SK-N-SH treated with all-trans-retinoic acid at 6 μM for 48 hours (cell line): Measurements from ENCODE around the gene FRMD4A.

Experiments used
- ARNTL ChIP-seq: fragments of 450-650 bp; formaldehyde crosslinking; IDR thresholded peaks from 2 replicates; pipeline ENCODE4 v1.5.0; 2020; ENCODE audit warnings: low read depth, mild to moderate bottlenecking, moderate library complexity, borderline replicate concordance
- BACH2 ChIP-seq: fragments of 250-450 bp; sonication (Bioruptor Pico); IDR thresholded peaks from 2 replicates; pipeline ENCODE4 v1.9.0; 2021; ENCODE audit warnings: mild to moderate bottlenecking, borderline replicate concordance
- CREB5 ChIP-seq: fragments of 250-450 bp; sonication (Bioruptor Pico); IDR thresholded peaks from 2 replicates; pipeline ENCODE4 v1.5.1; 2020; ENCODE audit warnings: low read depth, mild to moderate bottlenecking, moderate library complexity
- CSRNP3 ChIP-seq: fragments of 250-450 bp; sonication (Bioruptor Pico); IDR thresholded peaks from 2 replicates; pipeline ENCODE4 v1.5.1; 2021; ENCODE audit warnings: mild to moderate bottlenecking, moderate library complexity
- ESRRG ChIP-seq: fragments of 250-450 bp; sonication (Bioruptor Pico); IDR thresholded peaks from 2 replicates; pipeline ENCODE4 v1.6.1; 2021; ENCODE audit warnings: mild to moderate bottlenecking
- GLIS3 ChIP-seq: fragments of 250-450 bp; sonication (Bioruptor Pico); IDR thresholded peaks from 2 replicates; pipeline ENCODE4 v1.5.0; 2020; ENCODE audit warnings: mild to moderate bottlenecking, moderate library complexity
- ISL1 ChIP-seq: fragments of 250-450 bp; sonication (Bioruptor Pico); IDR thresholded peaks from 2 replicates; pipeline ENCODE4 v2.1.2; 2022; ENCODE audit warnings: mild to moderate bottlenecking, moderate library complexity
- RARB ChIP-seq: fragments of 250-450 bp; sonication (Bioruptor Pico); IDR thresholded peaks from 2 replicates; pipeline ENCODE4 v1.8.0; 2021; ENCODE audit warnings: mild to moderate bottlenecking, moderate library complexity
- TOX ChIP-seq: fragments of 250-450 bp; sonication (Bioruptor Pico); IDR thresholded peaks from 2 replicates; pipeline ENCODE4 v1.8.0; 2021; ENCODE audit warnings: mild to moderate bottlenecking, moderate library complexity, borderline replicate concordance
- ZFP30 ChIP-seq: fragments of 450-650 bp; formaldehyde crosslinking; IDR thresholded peaks from 2 replicates; pipeline ENCODE4 v1.5.0; 2022; ENCODE audit warnings: mild to moderate bottlenecking, moderate library complexity
- ZNF565 ChIP-seq: fragments of 450-650 bp; formaldehyde crosslinking; conservative IDR thresholded peaks from 2 replicates; pipeline ENCODE4 v1.5.0; 2020; ENCODE audit warnings: low read depth, mild to moderate bottlenecking, moderate library complexity
- ZNF70 ChIP-seq: fragments of 450-650 bp; formaldehyde crosslinking; IDR thresholded peaks from 2 replicates; pipeline ENCODE4 v1.5.0; 2020; ENCODE audit warnings: mild to moderate bottlenecking, moderate library complexity
- ZNF8 ChIP-seq: fragments of 450-650 bp; formaldehyde crosslinking; IDR thresholded peaks from 2 replicates; pipeline ENCODE4 v1.5.0; 2020; ENCODE audit warnings: mild to moderate bottlenecking, moderate library complexity

GRCh38 chr10:13953371-13953770 is 377.4 kb downstream of the FRMD4A start:
- TF ChIP-seq ZNF565, result no peak
- TF ChIP-seq BACH2 (CRISPR knock-in tag), result no peak
- TF ChIP-seq ZNF8 (CRISPR knock-in tag), result no peak
- TF ChIP-seq ARNTL, result no peak
- TF ChIP-seq TOX (CRISPR knock-in tag), result no peak
- TF ChIP-seq ESRRG, result no peak
- no peak for TF ChIP-seq GLIS3
- TF ChIP-seq CREB5 (CRISPR knock-in tag), result no peak
- TF ChIP-seq CSRNP3 (CRISPR knock-in tag), result no peak
- TF ChIP-seq ISL1 (CRISPR knock-in tag), result no peak
- no peak for TF ChIP-seq RARB (CRISPR knock-in tag)
- no peak for TF ChIP-seq ZFP30
- no peak for TF ChIP-seq ZNF70 (CRISPR knock-in tag)
